ENCODE data around the gene PKD1L1. TPM values are rescaled to one million over a fixed set of nuclear protein-coding genes. Genes with fewer than 3 reads are reported as not detected.
A peak's percentile ranks its signal among the peaks of the same experiment; 100 is the strongest.

Gene PKD1L1
- polyA plus RNA-seq, 1 donor (not counting 4 experiments of a cell fraction or from before 2014, with no cell fraction given): 0.04 TPM

- H3K4me1 ChIP-seq (ENCODE audit: control insufficient read depth, extremely low read depth, insufficient read depth, low read length): peaks cover 11% of the 10 kb centered on the region
- no peaks in the 10 kb centered on the region for H3K9me1 ChIP-seq (ENCODE audit: control insufficient read depth, extremely low read depth, insufficient read depth, low read length)
- no peak overlapping the region for H3K9ac ChIP-seq (ENCODE audit: control insufficient read depth, extremely low read depth, insufficient read depth, low read length)
- no peaks in the 10 kb centered on the region for H3K36me3 ChIP-seq (ENCODE audit: control insufficient read depth in 2 of 2, extremely low read depth in 1 of 2, insufficient read depth in 2 of 2, low read length in 2 of 2)
- TF ChIP-seq CTCF (optimal IDR thresholded peaks at IDR 0.05 in 1 of 3, IDR thresholded peaks at IDR 0.05 in 1 of 3, conservative IDR thresholded peaks at IDR 0.05 in 1 of 3; ENCODE audit: extremely low read depth in 1 of 3, insufficient read depth in 2 of 3, low read length in 3 of 3): no peak
- no peak for TF ChIP-seq EZH2 (IDR thresholded peaks at IDR 0.05; ENCODE audit: low read length)
- DNase-seq (ENCODE audit: low read depth, low spot score) (no peak), FAIRE-seq (no peak)
- H3K27me3 ChIP-seq (ENCODE audit: control insufficient read depth, extremely low read depth, insufficient read depth, low read length): peaks cover 14% of the 10 kb centered on the region
- no peak overlapping the region for H3K4me3 ChIP-seq (ENCODE audit: control insufficient read depth in 2 of 3, extremely low read depth in 1 of 3, insufficient read depth in 2 of 3, low read depth in 1 of 3, low read length in 3 of 3)
- H3K79me2 ChIP-seq (ENCODE audit: control insufficient read depth, insufficient read depth, low read length): no peaks in the 10 kb centered on the region
- H4K20me1 ChIP-seq (ENCODE audit: control insufficient read depth, extremely low read depth, insufficient read depth, low read length): no peaks in the 10 kb centered on the region
- no peaks in the 10 kb centered on the region for H3K9me3 ChIP-seq (ENCODE audit: control insufficient read depth, low read depth, low read length)
- H3K4me2 ChIP-seq (ENCODE audit: control insufficient read depth, extremely low read depth, insufficient read depth, low read depth, low read length): no peak overlapping the region
- H2AFZ ChIP-seq (ENCODE audit: control insufficient read depth, low read length): no peak overlapping the region
- H3K27ac ChIP-seq (ENCODE audit: control insufficient read depth, insufficient read depth, low read length): no peak overlapping the region
- dilution Hi-C loops (cut with MboI; ENCODE audit: extremely low pct_ligation_motif_present, low sequenced_read_pairs): no loop called here
These were observed 101.1 kb downstream of the PKD1L1 start for GRCh38 chr7:47847207-47847606.

GRCh38 chr7:47846138-47846836 is 102.0 kb downstream of the PKD1L1 start:
- DNase-seq (ENCODE audit: low read depth, low spot score) (no peak), FAIRE-seq (peak; percentile 69)
- peaks cover 11% of the 10 kb centered on the region for H3K4me1 ChIP-seq (ENCODE audit: control insufficient read depth, extremely low read depth, insufficient read depth, low read length)
- dilution Hi-C loops (cut with MboI; ENCODE audit: extremely low pct_ligation_motif_present, low sequenced_read_pairs): no loop called here
- H3K9me1 ChIP-seq (ENCODE audit: control insufficient read depth, extremely low read depth, insufficient read depth, low read length): no peaks in the 10 kb centered on the region
- H4K20me1 ChIP-seq (ENCODE audit: control insufficient read depth, extremely low read depth, insufficient read depth, low read length): no peaks in the 10 kb centered on the region
- peaks cover 16% of the 10 kb centered on the region for H3K27me3 ChIP-seq (ENCODE audit: control insufficient read depth, extremely low read depth, insufficient read depth, low read length)
- H2AFZ ChIP-seq (ENCODE audit: control insufficient read depth, low read length): peak overlapping the region; percentile 5
- H3K4me2 ChIP-seq (ENCODE audit: control insufficient read depth, extremely low read depth, insufficient read depth, low read depth, low read length): peak overlapping the region; percentile 34
- no peaks in the 10 kb centered on the region for H3K36me3 ChIP-seq (ENCODE audit: control insufficient read depth in 2 of 2, extremely low read depth in 1 of 2, insufficient read depth in 2 of 2, low read length in 2 of 2)
- no peaks in the 10 kb centered on the region for H3K79me2 ChIP-seq (ENCODE audit: control insufficient read depth, insufficient read depth, low read length)
- H3K9me3 ChIP-seq (ENCODE audit: control insufficient read depth, low read depth, low read length): no peaks in the 10 kb centered on the region
- TF ChIP-seq EZH2 (IDR thresholded peaks at IDR 0.05; ENCODE audit: low read length): no peak
- no peak for TF ChIP-seq CTCF (optimal IDR thresholded peaks at IDR 0.05 in 1 of 3, IDR thresholded peaks at IDR 0.05 in 1 of 3, conservative IDR thresholded peaks at IDR 0.05 in 1 of 3; ENCODE audit: extremely low read depth in 1 of 3, insufficient read depth in 2 of 3, low read length in 3 of 3)
- H3K9ac ChIP-seq (ENCODE audit: control insufficient read depth, extremely low read depth, insufficient read depth, low read length): no peak overlapping the region
- no peak overlapping the region for H3K27ac ChIP-seq (ENCODE audit: control insufficient read depth, insufficient read depth, low read length)
- no peak overlapping the region for H3K4me3 ChIP-seq (ENCODE audit: control insufficient read depth in 2 of 3, extremely low read depth in 1 of 3, insufficient read depth in 2 of 3, low read depth in 1 of 3, low read length in 3 of 3)
